H7 (cell line): ENCODE measurements around the gene OLFM2. TPM values are rescaled to one million over a fixed set of nuclear protein-coding genes. Genes with fewer than 3 reads are reported as not detected.
A peak's percentile ranks its signal among the peaks of the same experiment; 100 is the strongest.

Source experiments
- DNase-seq: peaks from one replicate; pipeline ENCODE4 v3.0.0; 2012
- H3K27me3 ChIP-seq: 2 replicates; pipeline ENCODE4 v1.6.0; 2011; ENCODE audit warnings: mild to moderate bottlenecking, low read length; ENCODE audit not compliant: control insufficient read depth, insufficient read depth
- H3K36me3 ChIP-seq: replicated peaks from 2 replicates; pipeline ENCODE4 v1.5.1; 2011; ENCODE audit warnings: low read length; ENCODE audit not compliant: control insufficient read depth, insufficient read depth
- H3K4me3 ChIP-seq: 2 replicates; pipeline ENCODE4 v1.5.1; 2011; ENCODE audit warnings: low read depth, mild to moderate bottlenecking, control low read depth, low read length, moderate library complexity; ENCODE audit not compliant: insufficient read depth
- total RNA-seq: library from RNA; depleted of rRNA; stranded (reverse); fragments of >200 nt; shearing (Covaris generic); gene quantifications from 2 replicates; pipeline ENCODE4 v1.2.3, GENCODE V29; 2014; rRNA removed

OLFM2 gene
- total RNA-seq: 40.0 and 63.4 TPM in 2 replicates

DNA sequence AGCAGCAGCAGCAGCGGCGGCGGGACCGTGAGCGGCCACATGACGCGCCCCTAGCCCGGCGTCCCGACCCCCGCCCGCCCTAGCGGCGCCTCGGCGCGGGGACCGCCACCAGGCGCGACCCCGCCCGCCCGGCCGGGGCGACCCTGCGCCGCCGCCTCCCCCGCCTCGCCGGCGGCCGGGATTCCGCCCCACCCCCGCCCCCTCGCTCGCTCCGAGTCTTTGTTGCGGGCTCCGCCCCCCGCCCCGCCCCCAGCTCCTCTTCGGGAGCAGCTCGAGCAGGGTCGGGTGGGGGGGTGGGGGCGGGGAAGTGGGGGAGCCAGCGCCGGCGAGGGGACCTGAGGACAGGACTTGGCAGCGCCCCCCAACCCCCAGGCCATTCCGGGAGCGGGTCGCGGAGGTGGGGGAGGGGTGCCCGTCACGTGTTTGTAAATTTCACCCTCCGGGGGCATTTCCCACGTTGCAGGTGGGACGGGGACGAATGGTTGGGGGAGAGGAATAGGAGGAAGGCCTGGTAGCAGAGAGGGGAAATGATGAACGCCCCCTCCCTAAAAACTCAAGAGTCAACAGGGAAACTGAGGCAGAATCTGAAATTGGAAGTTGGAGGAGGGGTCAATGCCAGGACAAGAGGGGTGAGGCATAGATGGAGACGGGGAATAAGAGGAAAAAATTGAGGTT is at the start of gene OLFM2:
TSS of gene OLFM2 (minus strand) at position 190 of the 675 bp plus-strand sequence. CDS start at position 41, 149 bp downstream.
- DNase-seq: peak; percentile 98
- Histone ChIP-seq H3K27me3 (peaks cover 8% of the 10 kb centered on the region), H3K36me3 (no peaks in the 10 kb centered on the region; the same call in 1 of the 2 replicates), H3K4me3 (peak within 1 kb of the TSS; percentile 70)

DNA sequence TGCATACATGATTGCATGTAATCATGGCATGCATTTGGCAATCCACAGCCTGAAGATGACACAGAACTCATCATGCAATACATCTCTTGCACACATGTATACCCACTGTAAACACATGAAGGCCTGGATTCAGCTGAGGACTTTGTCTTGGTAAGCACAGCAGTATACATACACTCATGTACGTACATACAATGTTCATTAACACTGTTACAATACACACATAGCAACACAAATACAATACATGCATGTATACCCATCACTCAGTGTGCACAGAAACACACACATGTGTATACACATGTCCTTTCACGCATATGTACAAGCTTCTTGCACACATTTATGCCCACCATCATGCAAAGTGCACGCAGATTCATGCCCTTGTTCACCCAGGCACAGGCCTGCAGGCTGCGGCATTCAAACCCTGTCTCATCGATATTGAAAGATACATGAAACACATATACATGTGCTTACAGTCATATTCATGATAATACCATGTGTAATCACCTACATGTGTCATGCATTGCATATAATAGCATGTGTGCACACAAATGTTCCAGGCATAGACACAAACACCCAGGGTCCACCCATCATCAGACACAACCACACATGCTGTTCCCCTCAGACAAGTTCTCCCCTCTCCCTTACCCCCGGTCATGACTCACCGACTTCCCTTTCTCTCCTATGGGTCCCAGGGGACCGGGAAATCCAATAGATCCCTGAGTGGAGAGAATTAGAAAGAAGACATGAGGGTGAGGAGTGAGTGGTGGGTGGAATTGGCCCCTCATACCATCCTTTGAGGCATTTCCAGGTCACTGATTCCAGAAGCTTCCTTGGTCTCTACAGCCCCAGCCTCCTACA is 45.3 kb upstream of the OLFM2 start:
- DNase-seq: no peak
- Histone ChIP-seq H3K4me3 (no peak overlapping the region), H3K36me3 (no peaks in the 10 kb centered on the region), H3K27me3 (no peaks in the 10 kb centered on the region)

DNA sequence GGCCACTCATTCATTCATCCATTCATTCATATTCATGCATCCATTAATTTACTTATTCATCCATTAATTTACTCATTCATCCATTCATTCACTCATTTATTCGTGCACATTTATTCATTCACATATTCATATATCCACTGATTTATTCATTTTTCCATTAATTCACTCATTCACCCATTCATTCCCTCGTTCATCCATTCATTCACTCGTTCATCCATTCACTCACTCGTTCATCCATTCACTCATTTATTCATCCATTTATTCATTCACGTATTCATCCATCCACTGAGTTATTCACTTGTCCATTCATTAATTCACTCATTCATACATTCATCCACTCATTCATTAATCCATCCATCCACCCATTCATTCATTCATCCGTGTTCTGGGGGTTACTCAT is 35.8 kb upstream of the OLFM2 start:
- peaks cover 2% of the 10 kb centered on the region; the same call in 1 of the 2 replicates for H3K27me3 ChIP-seq
- no peak overlapping the region for H3K4me3 ChIP-seq
- DNase-seq: no peak
- H3K36me3 ChIP-seq: no peaks in the 10 kb centered on the region

DNA sequence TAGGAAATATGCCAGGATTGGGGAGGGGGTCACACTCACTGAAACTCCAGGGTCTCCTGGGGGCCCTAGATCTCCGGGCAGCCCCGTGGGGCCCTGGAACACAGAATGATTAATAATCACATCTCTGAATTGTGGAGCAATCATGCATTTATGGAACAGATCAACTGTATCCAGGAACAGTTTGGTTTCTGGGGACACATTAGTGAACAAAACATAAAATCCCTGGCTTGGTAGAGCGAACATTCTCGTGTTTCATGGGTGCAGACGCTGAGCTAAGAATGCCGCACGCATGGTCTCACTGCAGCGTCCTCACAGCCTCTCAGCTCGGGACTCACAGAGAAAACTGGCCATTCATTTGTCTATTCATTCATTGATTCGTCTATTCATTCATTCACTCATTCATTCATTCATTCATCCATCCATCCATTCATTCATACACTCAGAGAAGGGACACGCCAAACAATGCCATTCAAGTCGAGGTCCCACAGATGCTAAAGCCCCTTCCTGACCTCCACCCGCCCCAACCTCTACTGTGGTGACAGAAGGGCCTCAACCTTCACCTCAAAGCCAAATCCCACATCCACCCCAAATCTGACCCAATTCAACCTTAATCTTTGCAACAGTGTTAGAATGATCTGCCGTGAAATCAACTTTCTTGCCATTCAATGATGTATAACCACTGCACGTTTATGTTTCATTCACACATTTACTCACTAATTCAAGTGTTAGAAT is 35.0 kb upstream of the OLFM2 start:
- Histone ChIP-seq H3K4me3 (no peak overlapping the region), H3K27me3 (peaks cover 7% of the 10 kb centered on the region; the same call in 1 of the 2 replicates), H3K36me3 (no peaks in the 10 kb centered on the region)
- DNase-seq: no peak

DNA sequence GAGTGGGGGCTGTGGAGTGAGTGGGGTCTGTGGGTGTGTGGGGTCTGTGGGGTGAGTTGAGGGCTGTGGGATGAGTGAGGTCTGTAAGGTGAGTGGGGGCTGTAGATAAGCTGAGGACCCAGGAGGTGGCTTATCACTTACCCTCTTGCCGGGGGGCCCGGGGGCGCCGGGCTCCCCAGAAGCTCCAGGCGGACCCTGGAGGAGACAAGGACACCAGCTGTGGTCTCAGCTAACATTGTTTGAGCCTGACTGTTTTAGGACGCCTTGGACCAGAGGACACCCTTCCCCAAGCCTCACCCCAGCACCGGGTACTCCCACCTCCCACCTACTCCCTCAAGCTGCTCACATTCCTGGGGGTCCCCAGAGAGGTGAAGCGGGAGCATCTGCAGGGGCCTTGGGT is 34.2 kb upstream of the OLFM2 start:
- Histone ChIP-seq H3K27me3 (peaks cover 14% of the 10 kb centered on the region; the same call in 1 of the 2 replicates), H3K36me3 (no peaks in the 10 kb centered on the region), H3K4me3 (no peak overlapping the region)
- DNase-seq: peak; percentile 53

DNA sequence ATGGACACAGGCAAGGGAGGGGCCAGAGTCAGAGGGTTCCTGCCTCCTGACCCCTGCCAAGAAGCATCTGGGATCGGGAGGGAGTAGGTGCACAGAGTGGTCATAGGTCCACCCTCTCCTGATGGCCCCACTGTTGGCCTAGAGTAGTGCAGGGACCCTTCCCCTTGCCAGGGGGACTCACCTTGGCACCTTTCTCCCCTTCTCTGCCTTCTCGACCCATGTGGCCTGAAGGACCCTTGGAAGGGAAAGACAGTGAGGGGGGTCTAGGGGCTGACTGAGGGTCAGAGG is 33.3 kb upstream of the OLFM2 start:
- Histone ChIP-seq H3K4me3 (no peak overlapping the region), H3K27me3 (peaks cover 14% of the 10 kb centered on the region; the same call in 1 of the 2 replicates), H3K36me3 (no peaks in the 10 kb centered on the region)
- peak; percentile 44 for DNase-seq

DNA sequence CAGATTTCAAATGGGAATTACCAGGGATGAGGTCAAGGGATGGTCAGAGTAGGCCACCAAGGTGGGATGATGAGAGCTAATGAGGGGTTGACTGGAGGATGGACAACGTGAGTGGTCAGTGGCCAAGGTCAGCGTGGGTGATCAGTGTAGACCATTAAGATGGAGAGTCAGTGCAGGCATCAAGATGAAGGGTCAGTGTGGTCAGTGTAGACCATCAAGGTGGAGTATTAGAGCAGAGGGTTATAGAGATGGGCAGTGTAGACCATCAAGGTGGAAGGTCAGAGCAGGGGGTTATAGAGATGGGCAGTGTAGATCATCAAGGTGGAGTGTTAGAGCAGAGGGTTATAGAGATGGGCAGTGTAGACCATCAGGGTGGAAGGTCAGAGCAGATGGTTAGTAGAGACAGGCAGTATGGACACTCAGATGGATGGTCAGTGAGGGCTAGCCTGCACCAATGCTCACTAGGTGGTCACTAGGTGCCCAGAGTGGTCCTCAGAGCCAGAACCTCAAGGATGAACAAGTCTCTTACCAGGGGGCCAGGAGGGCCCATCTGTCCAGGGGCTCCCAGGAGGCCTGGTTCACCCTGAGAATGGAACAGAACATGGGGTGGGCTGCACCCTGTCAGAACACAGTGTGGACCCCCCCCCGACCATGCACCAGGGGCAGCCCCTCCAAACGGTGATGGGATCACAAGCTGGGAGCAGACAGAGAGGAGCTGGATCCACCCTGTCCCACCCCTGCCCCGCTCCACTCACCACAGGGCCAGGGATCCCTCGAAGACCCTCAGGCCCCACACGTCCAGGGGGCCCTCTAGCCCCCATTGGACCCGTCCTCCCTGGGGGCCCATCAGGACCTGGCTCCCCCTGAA is 32.7 kb upstream of the OLFM2 start:
- H3K27me3 ChIP-seq: peaks cover 14% of the 10 kb centered on the region; the same call in 1 of the 2 replicates
- H3K4me3 ChIP-seq: no peak overlapping the region
- DNase-seq: no peak
- no peaks in the 10 kb centered on the region for H3K36me3 ChIP-seq

DNA sequence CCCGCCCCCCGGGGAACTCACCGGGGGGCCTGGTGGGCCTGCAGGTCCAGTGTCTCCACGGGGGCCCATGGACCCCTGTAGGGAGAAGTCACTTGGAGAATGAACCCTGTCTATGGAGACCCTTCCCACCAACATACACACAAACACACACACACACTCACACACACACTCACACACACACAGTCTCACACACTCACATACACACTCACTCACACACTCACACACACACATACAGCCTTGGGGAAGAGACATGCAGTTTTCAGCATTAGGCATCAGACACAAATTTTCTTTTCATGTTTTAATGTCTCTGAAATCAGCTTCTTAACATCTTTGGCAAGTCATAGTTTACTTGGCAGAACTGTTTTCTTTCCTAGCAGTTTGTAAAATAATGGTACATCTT is 31.0 kb upstream of the OLFM2 start:
- Histone ChIP-seq H3K36me3 (no peaks in the 10 kb centered on the region), H3K27me3 (peaks cover 14% of the 10 kb centered on the region; the same call in 1 of the 2 replicates), H3K4me3 (no peak overlapping the region)
- no peak for DNase-seq

DNA sequence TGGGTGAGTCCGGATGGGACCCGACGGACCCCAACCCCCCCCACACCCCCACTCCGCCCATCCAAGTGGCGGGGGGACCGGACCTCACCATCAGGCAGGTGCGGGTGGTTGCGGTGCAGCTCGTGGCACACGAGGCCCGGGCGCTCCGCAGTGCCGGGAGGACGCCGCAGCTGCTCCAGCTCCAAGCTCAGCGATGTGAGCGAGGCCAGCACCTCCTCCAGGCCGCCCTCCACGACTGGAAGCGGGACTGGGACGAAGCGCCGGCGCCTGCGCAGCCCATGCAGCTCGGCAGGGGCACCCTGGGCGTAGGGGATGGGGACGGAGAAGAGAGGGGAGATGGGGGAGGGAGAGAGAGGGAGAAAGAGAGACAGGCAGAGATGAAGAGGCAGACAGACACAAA is 30.1 kb upstream of the OLFM2 start:
- Histone ChIP-seq H3K4me3 (peak overlapping the region; percentile 42), H3K36me3 (no peaks in the 10 kb centered on the region), H3K27me3 (peaks cover 14% of the 10 kb centered on the region; the same call in 1 of the 2 replicates)
- peak; percentile 95 for DNase-seq

DNA sequence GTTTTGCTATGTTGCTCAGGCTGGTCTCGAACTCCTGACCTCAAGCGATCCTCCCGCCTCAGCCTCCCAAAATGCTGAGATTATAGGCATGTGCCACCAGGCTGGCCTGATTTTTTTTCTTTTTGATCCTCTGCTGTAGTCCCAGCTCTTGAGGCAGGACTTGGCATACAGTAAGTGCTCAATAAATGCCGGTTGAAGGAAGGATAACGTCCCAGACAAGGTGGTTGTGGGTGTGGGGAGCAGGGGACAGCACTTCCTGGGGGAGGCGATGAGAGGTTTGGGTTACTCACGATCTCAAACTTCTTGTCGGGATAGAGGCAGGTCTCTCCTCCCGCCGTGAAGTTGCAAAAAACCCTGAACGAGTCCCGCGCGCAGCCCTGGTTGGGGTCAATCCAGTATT is 29.7 kb upstream of the OLFM2 start:
- DNase-seq: no peak
- peak overlapping the region; percentile 42 for H3K4me3 ChIP-seq

DNA sequence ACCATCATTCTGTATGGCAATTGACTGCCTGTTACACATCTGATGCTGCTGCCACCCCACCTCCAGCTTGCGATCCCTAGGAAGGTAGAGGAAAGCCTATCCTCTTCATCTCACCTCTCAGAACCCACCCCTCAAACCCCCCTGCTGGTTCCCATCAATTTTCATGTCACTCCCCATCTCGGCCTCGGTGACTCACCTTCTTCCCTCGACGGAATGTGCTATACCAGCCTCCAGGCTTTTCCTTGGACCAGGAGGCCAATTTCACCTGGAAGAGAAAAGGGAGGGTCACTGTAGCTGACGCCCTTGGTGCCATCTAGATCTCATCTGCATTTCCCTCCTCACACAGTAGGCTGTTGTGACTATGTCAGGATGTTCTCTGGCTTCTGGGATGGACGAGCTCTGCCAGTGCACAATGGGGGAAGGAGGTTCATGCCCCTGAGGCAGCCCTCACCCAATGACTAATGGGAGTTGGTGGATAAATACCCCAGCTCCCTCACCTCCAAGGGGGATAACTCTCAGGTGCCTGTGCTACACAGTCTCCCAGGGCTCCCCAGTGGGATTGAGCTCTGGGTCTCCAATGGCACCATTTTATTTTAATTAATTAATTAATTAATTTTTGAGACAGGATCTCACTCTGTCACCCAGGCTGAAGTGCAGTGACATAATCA is 26.4 kb upstream of the OLFM2 start:
- Histone ChIP-seq H3K27me3 (peaks cover 13% of the 10 kb centered on the region; the same call in 1 of the 2 replicates), H3K36me3 (no peaks in the 10 kb centered on the region), H3K4me3 (no peak overlapping the region)
- DNase-seq: no peak

More for the DNA sequence above, 29.7 kb upstream of the OLFM2 start:
- Histone ChIP-seq H3K36me3 (no peaks in the 10 kb centered on the region), H3K27me3 (peaks cover 14% of the 10 kb centered on the region; the same call in 1 of the 2 replicates)

DNA sequence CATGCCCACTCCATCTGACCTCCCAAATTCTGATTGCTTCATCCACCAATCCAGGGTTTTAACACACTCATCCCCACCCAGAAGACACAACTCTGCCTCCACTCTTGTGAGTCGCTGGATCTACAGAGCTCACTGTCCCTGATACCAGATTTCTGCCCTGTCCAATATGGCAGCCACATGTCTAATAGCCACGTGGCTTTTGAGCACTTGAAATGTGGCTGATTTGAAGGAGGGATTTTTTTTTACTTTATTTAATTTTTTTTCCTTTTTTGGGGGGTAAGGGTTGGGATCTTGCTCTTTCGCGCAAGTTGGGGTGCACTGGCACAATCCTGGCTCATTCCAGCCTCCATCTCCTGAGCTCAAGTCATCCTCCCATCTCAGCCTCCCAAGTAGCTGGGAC is 24.8 kb upstream of the OLFM2 start:
- no peak for DNase-seq
- Histone ChIP-seq H3K36me3 (no peaks in the 10 kb centered on the region), H3K4me3 (no peak overlapping the region), H3K27me3 (peaks cover 5% of the 10 kb centered on the region; the same call in 1 of the 2 replicates)

DNA sequence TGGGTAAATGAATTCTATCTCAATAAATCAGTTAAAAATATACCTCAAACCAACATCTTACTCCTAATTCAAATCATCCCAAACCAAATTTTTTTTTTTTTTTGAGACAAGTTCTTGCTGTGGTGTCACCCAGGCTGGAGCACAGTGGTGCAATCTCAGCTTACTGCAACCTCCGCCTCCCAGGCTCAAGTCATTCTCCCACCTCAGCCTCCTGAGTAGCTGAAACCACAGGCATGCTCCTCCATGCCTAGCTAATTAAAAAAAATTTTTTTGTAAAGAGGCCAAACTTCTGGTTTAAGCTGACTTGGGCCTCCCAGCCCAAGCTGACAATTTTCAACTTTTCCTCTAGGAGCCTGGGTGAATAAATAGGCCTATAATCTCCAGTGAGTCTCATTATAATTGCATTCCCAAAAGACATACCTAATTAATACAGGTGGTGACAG is 22.1 kb upstream of the OLFM2 start:
- H3K36me3 ChIP-seq: no peaks in the 10 kb centered on the region
- H3K27me3 ChIP-seq: no peaks in the 10 kb centered on the region
- no peak overlapping the region for H3K4me3 ChIP-seq
- no peak for DNase-seq
